IMR-90 (cell line): ENCODE measurements around the gene BTLA. TPM values are rescaled to one million over a fixed set of nuclear protein-coding genes. Genes with fewer than 3 reads are reported as not detected.

ENCODE experiments used
- ATAC-seq: fragments of 200-7000 bp; cut with Tn5 transposase; 2 replicates; pipeline ENCODE4 v1.9.1; 2020; ENCODE audit warnings: low read depth, mild to moderate bottlenecking, moderate library complexity
- BruUV-seq: library from RNA; stranded (reverse); fragments of 400-500 nt; replicated peaks from 2 replicates; lab custom pipeline; 2021; lab: Mats Ljungman, UMichigan
- CTCF ChIA-PET: fragments of 300-600 bp; formaldehyde crosslinking; extraction: SDS; loops from one replicate; lab custom pipeline; 2021; ENCODE audit warnings: antibody characterized with exemption; lab: Yijun Ruan, JAX
- POLR2A ChIA-PET: fragments of 300-600 bp; sonication (Branson Sonifier 250); formaldehyde crosslinking; loops from one replicate; lab custom pipeline; 2022; ENCODE audit warnings: antibody characterized with exemption; ENCODE audit not compliant: unreplicated experiment; lab: Charles Lee
- DNase-seq: peaks from one replicate; pipeline ENCODE4 v3.0.0; 2013
- H2AFZ ChIP-seq: replicated peaks from 2 replicates; pipeline ENCODE3; 2013; ENCODE audit warnings: low read length, mild to moderate bottlenecking; ENCODE audit not compliant: poor library complexity
- H2AK5ac ChIP-seq: 2 replicates; pipeline ENCODE4 v1.6.1; 2013; ENCODE audit warnings: low read depth, low read length, inconsistent platforms
- H2AK9ac ChIP-seq: replicated peaks from 2 replicates; pipeline ENCODE3; 2013; ENCODE audit warnings: mild to moderate bottlenecking, low read depth, low read length, moderate library complexity; ENCODE audit not compliant: poor library complexity
- H2BK120ac ChIP-seq: 2 replicates; pipeline ENCODE4 v1.6.1; 2013; ENCODE audit warnings: low read depth, low read length, inconsistent platforms
- H2BK15ac ChIP-seq: 3 replicates; pipeline ENCODE4 v1.6.1; 2013; ENCODE audit warnings: low read depth, low read length, inconsistent platforms
- H2BK20ac ChIP-seq: 2 replicates; pipeline ENCODE4 v1.6.1; 2013; ENCODE audit warnings: low read depth, mild to moderate bottlenecking, inconsistent platforms, low read length, moderate library complexity
- H2BK5ac ChIP-seq: 2 replicates; pipeline ENCODE4 v1.6.1; 2013; ENCODE audit warnings: mild to moderate bottlenecking, low read depth, low read length, inconsistent platforms; ENCODE audit not compliant: poor library complexity, severe bottlenecking
- H3K14ac ChIP-seq: replicated peaks from 2 replicates; pipeline ENCODE4 v1.6.1; 2013; ENCODE audit warnings: low read depth, low read length, inconsistent platforms
- H3K18ac ChIP-seq: 2 replicates; pipeline ENCODE4 v1.6.1; 2013; ENCODE audit warnings: low read depth, low read length, control low read depth
- H3K23ac ChIP-seq: 2 replicates; pipeline ENCODE4 v1.6.1; 2013; ENCODE audit warnings: low read depth, low read length, inconsistent platforms
- H3K27ac ChIP-seq: 2 replicates; pipeline ENCODE4 v1.5.1; 2013; ENCODE audit warnings: mild to moderate bottlenecking, control low read depth, low read length; ENCODE audit not compliant: insufficient read depth
- H3K27me3 ChIP-seq: 2 replicates; pipeline ENCODE4 v1.6.1; 2013; ENCODE audit warnings: low read length; ENCODE audit not compliant: control insufficient read depth, insufficient read depth
- H3K36me3 ChIP-seq: 2 replicates; pipeline ENCODE4 v1.6.1; 2013; ENCODE audit warnings: low read length, mixed read lengths; ENCODE audit not compliant: control insufficient read depth, insufficient read depth
- H3K4ac ChIP-seq: 2 replicates; pipeline ENCODE4 v1.6.1; 2013; ENCODE audit warnings: low read depth, low read length, inconsistent platforms
- H3K4me1 ChIP-seq: 2 replicates; pipeline ENCODE4 v1.6.1; 2013; ENCODE audit warnings: low read length, mixed read lengths; ENCODE audit not compliant: control insufficient read depth, insufficient read depth
- H3K4me2 ChIP-seq: 2 replicates; pipeline ENCODE4 v1.6.1; 2013; ENCODE audit warnings: low read depth, mild to moderate bottlenecking, control low read depth, low read length, moderate library complexity
- H3K4me3 ChIP-seq: 2 replicates; pipeline ENCODE4 v1.5.1; 2013; ENCODE audit warnings: low read depth, mild to moderate bottlenecking, control low read depth, low read length, moderate library complexity; ENCODE audit not compliant: insufficient read depth
- H3K56ac ChIP-seq: 2 replicates; pipeline ENCODE4 v1.6.1; 2013; ENCODE audit warnings: low read length, inconsistent platforms; ENCODE audit not compliant: insufficient read depth; ENCODE audit errors: extremely low read depth
- H3K79me1 ChIP-seq, 2 experiments: 2 replicates each; pipeline ENCODE4 v1.6.1; 2013; ENCODE audit warnings: low read length in 2 of 2, inconsistent platforms in 1 of 2, low read depth in 1 of 2
- H3K9ac ChIP-seq: 2 replicates; pipeline ENCODE4 v1.6.1; 2013; ENCODE audit warnings: low read depth, low read length, control low read depth
- H3K9me1 ChIP-seq: 2 replicates; pipeline ENCODE4 v1.6.1; 2013; ENCODE audit warnings: low read length, inconsistent platforms; ENCODE audit not compliant: insufficient read depth
- H3K9me3 ChIP-seq: 2 replicates; pipeline ENCODE4 v1.6.1; 2013; ENCODE audit warnings: low read length; ENCODE audit not compliant: control insufficient read depth, insufficient read depth
- H4K20me1 ChIP-seq: 2 replicates; pipeline ENCODE4 v1.6.1; 2013; ENCODE audit warnings: low read length, inconsistent platforms; ENCODE audit not compliant: insufficient read depth
- H4K5ac ChIP-seq: 2 replicates; pipeline ENCODE4 v1.6.1; 2013; ENCODE audit warnings: mild to moderate bottlenecking, low read depth, low read length, control low read depth
- H4K8ac ChIP-seq, 2 experiments: 2 replicates each; pipeline ENCODE4 v1.6.1; 2013; ENCODE audit warnings: low read depth in 2 of 2, low read length in 2 of 2, control low read depth in 1 of 2, inconsistent platforms in 1 of 2
- H4K91ac ChIP-seq: 2 replicates; pipeline ENCODE4 v1.6.1; 2013; ENCODE audit warnings: low read depth, low read length, inconsistent platforms; ENCODE audit not compliant: insufficient read depth
- BHLHE40 ChIP-seq: fragments of 150-350 bp; IDR thresholded peaks from 2 replicates; pipeline ENCODE4 v1.6.1; 2016; ENCODE audit warnings: mild to moderate bottlenecking, low read depth, low read length
- CEBPB ChIP-seq: IDR thresholded peaks from 2 replicates; pipeline ENCODE4 v1.6.1; 2012; ENCODE audit warnings: low read depth, low read length, improper control_type of control experiment
- CHD1 ChIP-seq: IDR thresholded peaks from 2 replicates; pipeline ENCODE4 v1.6.1; 2012; ENCODE audit warnings: low read depth, low read length, improper control_type of control experiment
- ELK1 ChIP-seq: fragments of 150-350 bp; IDR thresholded peaks from 2 replicates; pipeline ENCODE4 v1.6.1; 2016; ENCODE audit warnings: low read depth, mild to moderate bottlenecking, low read length, moderate library complexity, borderline replicate concordance
- FOS ChIP-seq: fragments of 150-350 bp; IDR thresholded peaks from 2 replicates; pipeline ENCODE4 v1.6.1; 2016; ENCODE audit warnings: low read depth, low read length
- MAFK ChIP-seq: IDR thresholded peaks from 2 replicates; pipeline ENCODE4 v1.6.1; 2012; ENCODE audit warnings: low read depth, low read length, improper control_type of control experiment
- MAZ ChIP-seq: IDR thresholded peaks from 2 replicates; pipeline ENCODE4 v1.6.1; 2012; ENCODE audit warnings: low read depth, mild to moderate bottlenecking, low read length, improper control_type of control experiment, moderate library complexity, borderline replicate concordance
- MXI1 ChIP-seq: IDR thresholded peaks from 2 replicates; pipeline ENCODE4 v1.6.1; 2012; ENCODE audit warnings: low read depth, mild to moderate bottlenecking, low read length, moderate library complexity, borderline replicate concordance
- POLR2A ChIP-seq: IDR thresholded peaks from 2 replicates; pipeline ENCODE4 v1.6.1; 2012; ENCODE audit warnings: mild to moderate bottlenecking, low read depth, low read length
- RAD21 ChIP-seq: IDR thresholded peaks from 2 replicates; pipeline ENCODE4 v1.6.1; 2012; ENCODE audit warnings: low read length, improper control_type of control experiment
- RCOR1 ChIP-seq: IDR thresholded peaks from 2 replicates; pipeline ENCODE4 v1.6.1; 2012; ENCODE audit warnings: mild to moderate bottlenecking, low read length, improper control_type of control experiment; ENCODE audit not compliant: insufficient replicate concordance
- RFX5 ChIP-seq: IDR thresholded peaks from 2 replicates; pipeline ENCODE4 v1.8.0; 2012; ENCODE audit warnings: low read depth, mild to moderate bottlenecking, low read length, moderate library complexity
- SMC3 ChIP-seq: fragments of 150-350 bp; IDR thresholded peaks from 2 replicates; pipeline ENCODE4 v1.6.1; 2016; ENCODE audit warnings: low read depth, mild to moderate bottlenecking, antibody characterized with exemption, low read length, moderate library complexity
- WGBS, 2 experiments: methylation state at CpG; one replicate each; pipeline versions ENCODE4 v1.1.5 to v1.1.7; 2013; ENCODE audit warnings: missing lambda C conversion rate in 2 of 2; ENCODE audit not compliant: insufficient read length in 1 of 2; ENCODE audit errors: extremely low coverage in 2 of 2; 5-methylcytosine and 5-hydroxymethylcytosine counted together
- dilution Hi-C: fragments of 300-500 bp; cut with HindIII; formaldehyde crosslinking; loops from one replicate; pipeline ENCODE4 v1.14.3; 2018; ENCODE audit warnings: low sequenced_read_pairs; ENCODE audit not compliant: unreplicated experiment
- in situ Hi-C: fragments of 300-500 bp; cut with MboI; formaldehyde crosslinking; loops from 3 replicates; pipeline ENCODE4 v1.14.3; 2019; ENCODE audit warnings: low sequenced_read_pairs, inconsistent platforms, mixed read lengths
- intact Hi-C: fragments of 100-400 bp; cut with micrococcal nuclease; formaldehyde crosslinking; loops from 2 replicates; pipeline ENCODE4 v1.10.0; 2022
- polyA plus RNA-seq, 3 experiments: library from polyadenylated mRNA; depleted of rRNA; stranded (reverse); fragments of >200 nt; gene quantifications; 2 replicates each; pipeline ENCODE4 v1.2.3, GENCODE V29; 2012; ENCODE audit warnings: low replicate concordance in 1 of 3
- total RNA-seq: library from RNA; depleted of rRNA; stranded (reverse); fragments of >200 nt; gene quantifications from 2 replicates; pipeline ENCODE4 v1.2.3, GENCODE V29; 2012
- TF ChIP-seq, protein P1 (sequence below): fragments of 150-350 bp; IDR thresholded peaks from 2 replicates; pipeline ENCODE4 v1.6.1; 2017; ENCODE audit warnings: mild to moderate bottlenecking, antibody characterized with exemption, low read length, low read depth
- TF ChIP-seq, protein P2 (sequence below): conservative IDR thresholded peaks from 2 replicates; pipeline ENCODE4 v1.5.1; 2012; ENCODE audit warnings: mild to moderate bottlenecking, low read depth, low read length, improper control_type of control experiment

BTLA gene
- total and polyA plus RNA-seq, 2 of the 4 experiments (the other 2 are of a cell fraction), result not detected

DNA sequence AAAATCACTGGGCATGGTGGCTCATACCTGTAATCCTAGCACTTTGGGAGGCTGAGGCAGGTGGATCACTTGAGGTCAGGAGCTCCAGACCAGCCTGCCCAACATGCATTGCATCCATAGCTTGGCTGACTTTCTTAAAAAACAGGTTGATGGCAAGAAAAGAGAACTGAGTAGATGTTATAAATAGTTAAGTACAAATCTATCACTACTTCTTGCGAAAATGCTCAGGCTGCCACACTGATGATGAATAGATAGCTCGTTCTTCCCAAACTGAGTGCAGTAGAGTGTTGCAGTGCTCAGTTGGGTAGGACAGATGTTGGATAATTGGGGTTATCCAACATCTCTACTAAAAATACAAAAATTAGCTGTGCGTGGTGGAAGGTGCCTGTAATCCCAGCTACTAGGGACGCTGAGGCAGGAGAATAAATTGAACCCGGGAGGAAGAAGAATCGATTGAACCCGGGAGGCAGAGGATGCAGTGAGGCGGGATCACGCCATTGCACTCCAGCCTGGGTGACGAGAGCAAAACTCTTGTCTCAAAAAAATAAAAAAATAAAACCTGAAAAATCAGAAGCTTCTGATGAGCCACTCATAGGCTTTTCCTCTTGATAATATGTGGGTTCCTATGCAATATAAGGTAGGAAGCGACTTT lies 1.2 kb downstream of the BTLA start:
- Histone ChIP-seq H2AK9ac (no peak overlapping the region), H3K4me1 (no peaks in the 10 kb centered on the region), H3K27ac (no peak overlapping the region), H3K27me3 (no peaks in the 10 kb centered on the region; the same call in 1 of the 2 replicates), H4K8ac (no peak overlapping the region), H2BK5ac (no peak overlapping the region), H3K36me3 (no peaks in the 10 kb centered on the region), H3K4me2 (no peak overlapping the region), H2AFZ (no peak overlapping the region), H3K18ac (no peak overlapping the region), H3K14ac (no peak overlapping the region), H2BK15ac (no peak overlapping the region), H3K23ac (no peak overlapping the region), H2BK120ac (no peak overlapping the region), H4K5ac (no peak overlapping the region), H3K9me3 (no peaks in the 10 kb centered on the region), H3K56ac (no peak overlapping the region), H4K91ac (no peak overlapping the region), H2AK5ac (no peak overlapping the region), H4K20me1 (no peaks in the 10 kb centered on the region), H2BK20ac (no peak overlapping the region), H3K9ac (no peak overlapping the region), H3K4me3 (no peak overlapping the region), H3K9me1 (no peaks in the 10 kb centered on the region), H3K79me1 (no peaks in the 10 kb centered on the region), H3K4ac (no peak overlapping the region)
- in situ Hi-C loops (no loop called here), dilution Hi-C loops (no loop called here), intact Hi-C loops (no loop called here)
- CTCF ChIA-PET, result no interaction called here
- ATAC-seq (no peak), DNase-seq (no peak)
- WGBS, 2 experiments, result 80% methylated on average over 3 of the region's 11 CpGs; no CpG with 5 or more reads in 1 of the 2 experiments
- no TSS peak for BruUV-seq
- POLR2A ChIA-PET, result no interaction called here
- TF ChIP-seq BHLHE40 (no peak), RCOR1 (no peak), ELK1 (no peak), SMC3 (no peak), CHD1 (no peak), CEBPB (no peak), MAFK (no peak), RAD21 (no peak), POLR2A (no peak), FOS (no peak), MXI1 (no peak), MAZ (no peak), RFX5 (no peak)
- TF ChIP-seq, protein P1, sequence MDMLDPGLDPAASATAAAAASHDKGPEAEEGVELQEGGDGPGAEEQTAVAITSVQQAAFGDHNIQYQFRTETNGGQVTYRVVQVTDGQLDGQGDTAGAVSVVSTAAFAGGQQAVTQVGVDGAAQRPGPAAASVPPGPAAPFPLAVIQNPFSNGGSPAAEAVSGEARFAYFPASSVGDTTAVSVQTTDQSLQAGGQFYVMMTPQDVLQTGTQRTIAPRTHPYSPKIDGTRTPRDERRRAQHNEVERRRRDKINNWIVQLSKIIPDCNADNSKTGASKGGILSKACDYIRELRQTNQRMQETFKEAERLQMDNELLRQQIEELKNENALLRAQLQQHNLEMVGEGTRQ, result no peak
- TF ChIP-seq, protein P2, sequence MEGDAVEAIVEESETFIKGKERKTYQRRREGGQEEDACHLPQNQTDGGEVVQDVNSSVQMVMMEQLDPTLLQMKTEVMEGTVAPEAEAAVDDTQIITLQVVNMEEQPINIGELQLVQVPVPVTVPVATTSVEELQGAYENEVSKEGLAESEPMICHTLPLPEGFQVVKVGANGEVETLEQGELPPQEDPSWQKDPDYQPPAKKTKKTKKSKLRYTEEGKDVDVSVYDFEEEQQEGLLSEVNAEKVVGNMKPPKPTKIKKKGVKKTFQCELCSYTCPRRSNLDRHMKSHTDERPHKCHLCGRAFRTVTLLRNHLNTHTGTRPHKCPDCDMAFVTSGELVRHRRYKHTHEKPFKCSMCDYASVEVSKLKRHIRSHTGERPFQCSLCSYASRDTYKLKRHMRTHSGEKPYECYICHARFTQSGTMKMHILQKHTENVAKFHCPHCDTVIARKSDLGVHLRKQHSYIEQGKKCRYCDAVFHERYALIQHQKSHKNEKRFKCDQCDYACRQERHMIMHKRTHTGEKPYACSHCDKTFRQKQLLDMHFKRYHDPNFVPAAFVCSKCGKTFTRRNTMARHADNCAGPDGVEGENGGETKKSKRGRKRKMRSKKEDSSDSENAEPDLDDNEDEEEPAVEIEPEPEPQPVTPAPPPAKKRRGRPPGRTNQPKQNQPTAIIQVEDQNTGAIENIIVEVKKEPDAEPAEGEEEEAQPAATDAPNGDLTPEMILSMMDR, result no peak
